GM18873 (cell line): ENCODE measurements around the gene C20orf144.
A peak's percentile ranks its signal among the peaks of the same experiment; 100 is the strongest.

Source experiments
- ATAC-seq: cut with Tn5 transposase; IDR thresholded peaks from one replicate; pipeline ENCODE4 v1.9.1; 2021; ENCODE audit warnings: mild to moderate bottlenecking, moderate library complexity, moderate number of reproducible peaks; ENCODE audit not compliant: unreplicated experiment, low FRiP score

Gene C20orf144

GRCh38 chr20:33675136-33675959, 13.2 kb downstream of the C20orf144 start:
- no peak for ATAC-seq

- ATAC-seq, result no peak
Measured at GRCh38 chr20:33676121-33676520, 14.0 kb downstream of the C20orf144 start.

GRCh38 chr20:33676652-33677645, 14.8 kb downstream of the C20orf144 start:
- ATAC-seq, result no peak

GRCh38 chr20:33677991-33678702, 16.0 kb downstream of the C20orf144 start:
- no peak for ATAC-seq

GRCh38 chr20:33679758-33680485, 17.8 kb downstream of the C20orf144 start:
- ATAC-seq, result no peak

GRCh38 chr20:33680686-33681085, 18.6 kb downstream of the C20orf144 start:
- ATAC-seq, result no peak

GRCh38 chr20:33681288-33681687, 19.2 kb downstream of the C20orf144 start:
- no peak for ATAC-seq

- ATAC-seq, result no peak
Measured at GRCh38 chr20:33681728-33682353, 19.7 kb downstream of the C20orf144 start.

GRCh38 chr20:33684533-33685327, 22.6 kb downstream of the C20orf144 start:
- no peak for ATAC-seq

GRCh38 chr20:33685328-33686099, 23.4 kb downstream of the C20orf144 start:
- no peak for ATAC-seq

GRCh38 chr20:33686100-33686983, 24.2 kb downstream of the C20orf144 start, which contains the start of gene E2F1:
Gene E2F1 (minus strand): TSS chr20:33686385. CDS start chr20:33686264, 121 bp downstream.
- ATAC-seq, result peak; percentile 55

- ATAC-seq, result no peak
Measured at GRCh38 chr20:33686984-33687366, 24.8 kb downstream of the C20orf144 start.

- ATAC-seq, result no peak
Measured at GRCh38 chr20:33687370-33687915, 25.3 kb downstream of the C20orf144 start.

- ATAC-seq, result no peak
Measured at GRCh38 chr20:33687993-33688937, 26.1 kb downstream of the C20orf144 start.

GRCh38 chr20:33688938-33689424, 26.9 kb downstream of the C20orf144 start:
- ATAC-seq, result no peak
